Thymus (tissue), 11 donors: ENCODE data around the gene VAPB. TPM values are rescaled to one million over a fixed set of nuclear protein-coding genes. Genes with fewer than 3 reads are reported as not detected.

Source experiments
- DNase-seq, 9 donors: peaks; one replicate each; pipeline ENCODE4 v3.0.0-alpha.2; 2013; ENCODE audit warnings: low spot score in 9 of 9, low read depth in 6 of 9, missing footprints in 1 of 9
- H3K27ac ChIP-seq, 2 donors: one replicate each; pipeline ENCODE4 v1.5.1; 2013; ENCODE audit warnings: control low read depth in 1 of 2, low read depth in 1 of 2, low read length in 1 of 2, mild to moderate bottlenecking in 1 of 2, moderate library complexity in 1 of 2
- H3K27me3 ChIP-seq, 2 donors: one replicate each; pipeline ENCODE4 v1.5.1; 2013; ENCODE audit warnings: low read length in 1 of 2; ENCODE audit not compliant: control insufficient read depth in 2 of 2, insufficient read depth in 1 of 2
- H3K36me3 ChIP-seq, 2 donors: one replicate each; pipeline ENCODE4 v1.5.1; 2013; ENCODE audit warnings: low read length in 1 of 2, mild to moderate bottlenecking in 1 of 2, moderate library complexity in 1 of 2; ENCODE audit not compliant: control insufficient read depth in 2 of 2, insufficient read depth in 2 of 2
- H3K4me1 ChIP-seq, 2 donors: one replicate each; pipeline ENCODE4 v1.5.1; 2013; ENCODE audit warnings: low read length in 2 of 2; ENCODE audit not compliant: control insufficient read depth in 2 of 2, insufficient read depth in 2 of 2
- H3K4me3 ChIP-seq, 2 donors: one replicate each; pipeline ENCODE4 v1.5.1; 2013; ENCODE audit warnings: low read length in 2 of 2, control low read depth in 1 of 2, mild to moderate bottlenecking in 1 of 2
- H3K9me3 ChIP-seq, 2 donors: one replicate each; pipeline ENCODE4 v1.5.1; 2013; ENCODE audit warnings: low read length in 1 of 2, mild to moderate bottlenecking in 1 of 2; ENCODE audit not compliant: control insufficient read depth in 2 of 2, insufficient read depth in 1 of 2
- WGBS: extraction: QIAGEN DNeasy Blood & Tissue Kit; methylation state at CpG from one replicate; pipeline ENCODE4 v1.1.7; 2013; 5-methylcytosine and 5-hydroxymethylcytosine counted together
- polyA plus RNA-seq: library from polyadenylated mRNA; stranded (reverse); fragments of 200-250 nt; gene quantifications from one replicate; pipeline ENCODE4 v1.2.3, GENCODE V29; 2013
- total RNA-seq: library from RNA; stranded (reverse); fragments of 120-200 nt; gene quantifications from one replicate; pipeline ENCODE4 v1.2.4, GENCODE V29; 2013
- donor health status: healthy.

The VAPB gene
- total and polyA plus RNA-seq, 2 donors: 7.6 to 29.0 TPM

DNA sequence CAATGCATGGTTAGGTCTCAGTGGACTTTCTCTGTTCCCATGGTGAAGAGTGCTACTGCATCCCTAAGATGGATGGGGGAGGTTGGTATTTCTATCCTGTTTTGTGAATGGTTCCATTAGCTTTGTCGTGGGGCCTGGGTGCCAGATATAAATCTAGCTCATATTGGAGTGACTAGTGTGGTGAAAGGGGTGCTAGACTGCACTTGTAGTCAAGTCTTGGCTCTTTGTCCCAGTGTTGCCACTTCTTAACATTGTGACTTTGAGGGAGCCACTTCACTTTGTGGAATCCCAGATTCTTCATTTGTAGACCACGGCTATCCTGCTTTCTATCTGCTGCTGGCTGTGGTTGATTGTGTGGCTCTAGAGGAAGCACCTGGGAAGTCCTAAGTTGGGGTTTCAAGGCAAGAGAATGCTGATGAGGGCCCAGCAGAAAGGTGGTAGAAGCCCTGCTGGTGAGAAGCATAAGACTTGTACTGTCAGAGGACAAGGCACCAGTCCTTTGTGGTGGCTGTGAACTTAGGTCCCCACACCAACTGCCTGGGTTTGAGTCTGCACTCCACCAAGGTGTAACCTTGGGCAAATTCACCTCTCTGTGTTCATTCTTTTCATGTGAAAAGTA is 44.1 kb downstream of the VAPB start:
- H3K36me3 ChIP-seq: peaks cover 4 to 6% of the 10 kb centered on the region in 2 donors
- H3K27ac ChIP-seq: no peak overlapping the region
- H3K4me1 ChIP-seq: peaks cover 4% of the 10 kb centered on the region in 2 donors

DNA sequence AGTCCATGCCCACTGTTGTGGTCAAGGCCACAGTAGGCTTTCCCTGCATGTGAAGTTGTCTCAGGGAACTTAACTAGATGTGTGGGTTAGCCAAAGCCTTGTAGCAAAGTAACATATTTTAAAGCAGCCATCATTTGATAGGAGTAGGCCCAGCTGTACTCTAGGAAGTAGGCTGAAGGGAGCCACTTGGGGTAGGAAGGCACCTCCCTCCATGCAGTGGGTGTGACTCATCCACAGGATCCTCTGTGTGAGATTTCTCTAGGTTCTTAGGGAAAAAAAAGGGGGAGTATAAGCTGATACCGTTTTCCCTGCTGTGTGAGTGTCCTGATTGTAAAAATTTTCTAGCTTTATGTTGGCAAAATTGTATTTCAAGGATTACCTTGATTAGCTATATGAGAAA is 44.7 kb downstream of the VAPB start:
- H3K27ac ChIP-seq: no peak overlapping the region
- no peaks in the 10 kb centered on the region for H3K9me3 ChIP-seq
- H3K4me1 ChIP-seq: peaks cover 4% of the 10 kb centered on the region in 2 donors
- H3K27me3 ChIP-seq: no peaks in the 10 kb centered on the region
- WGBS: 92% methylated on average over 1 of the region's 1 CpG
- DNase-seq: no peak
- peaks cover 8 to 9% of the 10 kb centered on the region in 2 donors for H3K36me3 ChIP-seq
- no peak overlapping the region for H3K4me3 ChIP-seq

More for the DNA sequence above, 44.1 kb downstream of the VAPB start:
- Histone ChIP-seq H3K9me3 (no peaks in the 10 kb centered on the region), H3K27me3 (no peaks in the 10 kb centered on the region), H3K4me3 (no peak overlapping the region)
- 42% methylated on average over 2 of the region's 2 CpGs for WGBS
- DNase-seq: peak in 2 of 9 donors; percentile 8 to 19

DNA sequence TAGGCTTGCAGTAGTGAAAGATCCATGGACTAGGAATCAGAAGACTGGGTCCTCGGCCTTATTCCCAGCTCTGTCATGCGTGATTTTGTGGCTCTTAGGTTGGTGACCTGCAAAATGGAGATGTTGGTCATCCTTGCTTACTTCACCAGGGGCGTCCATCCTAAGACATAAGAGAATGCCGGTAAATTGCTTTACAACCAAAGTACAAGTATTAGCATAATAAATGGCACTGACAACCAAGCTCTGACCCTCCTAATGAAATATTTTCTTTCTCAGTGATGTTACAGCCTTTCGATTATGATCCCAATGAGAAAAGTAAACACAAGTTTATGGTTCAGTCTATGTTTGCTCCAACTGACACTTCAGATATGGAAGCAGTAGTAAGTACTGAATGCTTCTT is 45.3 kb downstream of the VAPB start:
- WGBS: over 99% methylated on average over 5 of the region's 5 CpGs
- no peaks in the 10 kb centered on the region for H3K9me3 ChIP-seq
- H3K27me3 ChIP-seq: no peaks in the 10 kb centered on the region
- no peak overlapping the region for H3K27ac ChIP-seq
- H3K36me3 ChIP-seq: peaks cover 9% of the 10 kb centered on the region in 2 donors
- H3K4me3 ChIP-seq: no peak overlapping the region
- H3K4me1 ChIP-seq: peaks cover 4% of the 10 kb centered on the region in 2 donors
- no peak for DNase-seq

DNA sequence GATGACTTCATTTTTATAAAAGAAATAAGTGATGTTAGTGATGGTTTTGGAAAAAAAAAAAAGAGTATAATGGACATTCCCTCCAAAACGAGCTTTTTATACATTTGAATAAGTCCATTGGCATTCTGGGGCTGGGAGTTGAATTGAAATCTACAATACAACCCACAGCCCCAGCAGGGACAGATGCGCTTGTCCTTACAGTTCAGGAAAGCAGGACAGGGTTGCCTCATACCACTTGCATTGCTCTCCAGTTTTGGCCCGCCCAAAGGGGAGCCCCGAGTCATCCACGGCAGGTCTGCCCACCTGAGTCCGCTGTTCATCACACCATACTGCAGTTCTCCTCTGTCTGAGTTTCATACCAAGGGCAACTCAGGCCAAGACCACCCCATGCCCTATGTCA is 46.2 kb downstream of the VAPB start:
- 97% methylated on average over 6 of the region's 6 CpGs for WGBS
- Histone ChIP-seq H3K27ac (no peak overlapping the region), H3K4me1 (peaks cover 4% of the 10 kb centered on the region in 2 donors), H3K9me3 (no peaks in the 10 kb centered on the region), H3K27me3 (no peaks in the 10 kb centered on the region), H3K4me3 (no peak overlapping the region), H3K36me3 (peaks cover 14% of the 10 kb centered on the region in 2 donors)
- DNase-seq: no peak

- no peak for DNase-seq
- no peak overlapping the region for H3K27ac ChIP-seq
- no peaks in the 10 kb centered on the region for H3K27me3 ChIP-seq
- peaks cover 4% of the 10 kb centered on the region in 2 donors for H3K4me1 ChIP-seq
- WGBS: over 99% methylated on average over 5 of the region's 5 CpGs
- H3K9me3 ChIP-seq: no peaks in the 10 kb centered on the region
- peaks cover 17 to 19% of the 10 kb centered on the region in 2 donors for H3K36me3 ChIP-seq
- no peak overlapping the region for H3K4me3 ChIP-seq
Measured at GRCh38 chr20:58436868-58437645, 48.0 kb downstream of the VAPB start.

- no peaks in the 10 kb centered on the region for H3K9me3 ChIP-seq
- no peak overlapping the region for H3K4me3 ChIP-seq
- H3K27ac ChIP-seq: no peak overlapping the region
- no peaks in the 10 kb centered on the region for H3K4me1 ChIP-seq
- 94% methylated on average over 5 of the region's 5 CpGs for WGBS
- H3K36me3 ChIP-seq: peaks cover 22 to 28% of the 10 kb centered on the region in 2 donors
- H3K27me3 ChIP-seq: no peaks in the 10 kb centered on the region
- no peak for DNase-seq
Measured at GRCh38 chr20:58438970-58439808, 50.2 kb downstream of the VAPB start.

- Histone ChIP-seq H3K27me3 (no peaks in the 10 kb centered on the region), H3K36me3 (peaks cover 28 to 38% of the 10 kb centered on the region in 2 donors), H3K9me3 (no peaks in the 10 kb centered on the region), H3K4me1 (no peaks in the 10 kb centered on the region), H3K4me3 (no peak overlapping the region), H3K27ac (no peak overlapping the region)
- WGBS: 96% methylated on average over 5 of the region's 5 CpGs
- no peak for DNase-seq
Measured at GRCh38 chr20:58440021-58440767, 51.2 kb downstream of the VAPB start.

DNA sequence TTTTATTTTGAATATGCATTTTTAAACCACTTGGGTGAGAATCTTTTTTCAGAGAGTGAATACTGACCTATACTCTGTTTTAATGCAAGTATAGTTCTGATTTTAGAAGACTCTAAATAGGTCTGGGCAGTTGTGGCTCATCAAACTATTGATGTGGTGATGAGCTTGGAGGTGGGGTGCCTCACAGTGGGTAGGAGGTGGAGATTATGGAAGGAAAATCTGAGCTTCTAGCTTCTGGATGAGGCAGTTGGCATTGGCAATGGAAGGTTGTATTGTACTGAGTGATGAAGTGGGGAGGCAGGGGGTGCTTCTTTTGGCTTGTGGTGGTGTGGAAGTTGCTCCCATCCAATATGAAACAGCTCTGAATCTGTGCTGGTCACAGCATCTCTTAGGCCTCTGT is 52.7 kb downstream of the VAPB start:
- H3K36me3 ChIP-seq: peaks cover 30 to 48% of the 10 kb centered on the region in 2 donors

More for the DNA sequence above, 52.7 kb downstream of the VAPB start:
- Histone ChIP-seq H3K27me3 (no peaks in the 10 kb centered on the region), H3K9me3 (no peaks in the 10 kb centered on the region), H3K4me1 (no peaks in the 10 kb centered on the region), H3K4me3 (no peak overlapping the region), H3K27ac (no peak overlapping the region)
- no peak for DNase-seq
